Retinal pigment epithelial cell (primary cell): ENCODE data around the gene HIC1.
A peak's percentile ranks its signal among the peaks of the same experiment; 100 is the strongest.
"Not testable (repeated sequence)": the region's sequence is repeated elsewhere in the genome, so short reads cannot be mapped to it uniquely, and the experiment has no call there.

Experiments used
- DNase-seq: peaks from one replicate; pipeline ENCODE4 v3.0.0-alpha.2; 2010; ENCODE audit warnings: low read depth
- H3K4me3 ChIP-seq: 2 replicates; pipeline ENCODE4 v1.5.1; 2011; ENCODE audit warnings: mild to moderate bottlenecking, low read length, control low read depth, moderate library complexity
- TF ChIP-seq, protein P1 (sequence below): conservative IDR thresholded peaks from 2 replicates; pipeline ENCODE4 v1.5.1; 2011; ENCODE audit warnings: low read depth, low read length, control low read depth, inconsistent platforms

Gene HIC1, protein sequence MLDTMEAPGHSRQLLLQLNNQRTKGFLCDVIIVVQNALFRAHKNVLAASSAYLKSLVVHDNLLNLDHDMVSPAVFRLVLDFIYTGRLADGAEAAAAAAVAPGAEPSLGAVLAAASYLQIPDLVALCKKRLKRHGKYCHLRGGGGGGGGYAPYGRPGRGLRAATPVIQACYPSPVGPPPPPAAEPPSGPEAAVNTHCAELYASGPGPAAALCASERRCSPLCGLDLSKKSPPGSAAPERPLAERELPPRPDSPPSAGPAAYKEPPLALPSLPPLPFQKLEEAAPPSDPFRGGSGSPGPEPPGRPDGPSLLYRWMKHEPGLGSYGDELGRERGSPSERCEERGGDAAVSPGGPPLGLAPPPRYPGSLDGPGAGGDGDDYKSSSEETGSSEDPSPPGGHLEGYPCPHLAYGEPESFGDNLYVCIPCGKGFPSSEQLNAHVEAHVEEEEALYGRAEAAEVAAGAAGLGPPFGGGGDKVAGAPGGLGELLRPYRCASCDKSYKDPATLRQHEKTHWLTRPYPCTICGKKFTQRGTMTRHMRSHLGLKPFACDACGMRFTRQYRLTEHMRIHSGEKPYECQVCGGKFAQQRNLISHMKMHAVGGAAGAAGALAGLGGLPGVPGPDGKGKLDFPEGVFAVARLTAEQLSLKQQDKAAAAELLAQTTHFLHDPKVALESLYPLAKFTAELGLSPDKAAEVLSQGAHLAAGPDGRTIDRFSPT

DNA sequence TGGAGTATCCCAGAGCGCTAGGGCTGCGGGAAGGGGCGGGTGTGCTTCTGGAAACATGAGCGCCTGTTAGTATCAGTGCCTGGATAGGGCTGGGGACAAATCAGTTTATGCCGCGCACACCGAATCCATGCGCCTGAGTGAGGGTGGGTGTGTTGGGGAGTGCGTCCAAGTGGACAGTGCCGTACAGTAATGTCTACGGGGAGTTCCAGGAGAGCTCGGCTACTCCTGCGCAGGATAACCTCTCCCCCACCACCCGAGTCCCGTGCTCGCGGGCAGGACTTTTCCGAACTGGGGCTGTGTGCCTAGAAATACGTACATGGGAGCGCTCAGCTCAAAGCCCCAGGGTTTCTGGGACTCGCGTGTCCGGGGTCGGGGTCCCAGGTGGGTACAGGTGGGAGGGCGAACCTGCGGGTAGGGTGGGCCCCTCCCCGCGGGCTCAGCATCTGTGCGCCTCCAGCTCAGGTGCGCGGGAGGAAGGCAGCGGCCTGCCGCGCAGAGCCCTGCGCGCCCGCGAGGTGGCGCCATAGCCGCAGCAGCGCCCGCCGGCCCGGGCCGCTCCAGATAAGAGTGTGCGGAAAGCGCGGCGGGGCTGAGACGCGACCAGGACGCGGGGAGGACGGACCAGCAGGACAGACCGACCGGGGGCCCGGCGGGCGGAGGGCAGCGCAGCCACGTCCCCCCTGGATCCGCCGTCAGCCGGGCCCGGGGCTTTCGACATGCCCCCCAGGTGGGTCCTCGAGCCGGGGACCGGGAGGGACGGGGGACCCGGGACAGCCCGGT lies at the start of gene HIC1:
Gene HIC1, plus strand, starts transcription at position 592 of the 780 bp plus-strand sequence. CDS start 1,588 bp downstream, outside the sequence.
- H3K4me3 ChIP-seq = peak within 1 kb of the TSS; percentile 44
- no peak for DNase-seq
- TF ChIP-seq, protein P1, sequence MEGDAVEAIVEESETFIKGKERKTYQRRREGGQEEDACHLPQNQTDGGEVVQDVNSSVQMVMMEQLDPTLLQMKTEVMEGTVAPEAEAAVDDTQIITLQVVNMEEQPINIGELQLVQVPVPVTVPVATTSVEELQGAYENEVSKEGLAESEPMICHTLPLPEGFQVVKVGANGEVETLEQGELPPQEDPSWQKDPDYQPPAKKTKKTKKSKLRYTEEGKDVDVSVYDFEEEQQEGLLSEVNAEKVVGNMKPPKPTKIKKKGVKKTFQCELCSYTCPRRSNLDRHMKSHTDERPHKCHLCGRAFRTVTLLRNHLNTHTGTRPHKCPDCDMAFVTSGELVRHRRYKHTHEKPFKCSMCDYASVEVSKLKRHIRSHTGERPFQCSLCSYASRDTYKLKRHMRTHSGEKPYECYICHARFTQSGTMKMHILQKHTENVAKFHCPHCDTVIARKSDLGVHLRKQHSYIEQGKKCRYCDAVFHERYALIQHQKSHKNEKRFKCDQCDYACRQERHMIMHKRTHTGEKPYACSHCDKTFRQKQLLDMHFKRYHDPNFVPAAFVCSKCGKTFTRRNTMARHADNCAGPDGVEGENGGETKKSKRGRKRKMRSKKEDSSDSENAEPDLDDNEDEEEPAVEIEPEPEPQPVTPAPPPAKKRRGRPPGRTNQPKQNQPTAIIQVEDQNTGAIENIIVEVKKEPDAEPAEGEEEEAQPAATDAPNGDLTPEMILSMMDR = peak; percentile 69

DNA sequence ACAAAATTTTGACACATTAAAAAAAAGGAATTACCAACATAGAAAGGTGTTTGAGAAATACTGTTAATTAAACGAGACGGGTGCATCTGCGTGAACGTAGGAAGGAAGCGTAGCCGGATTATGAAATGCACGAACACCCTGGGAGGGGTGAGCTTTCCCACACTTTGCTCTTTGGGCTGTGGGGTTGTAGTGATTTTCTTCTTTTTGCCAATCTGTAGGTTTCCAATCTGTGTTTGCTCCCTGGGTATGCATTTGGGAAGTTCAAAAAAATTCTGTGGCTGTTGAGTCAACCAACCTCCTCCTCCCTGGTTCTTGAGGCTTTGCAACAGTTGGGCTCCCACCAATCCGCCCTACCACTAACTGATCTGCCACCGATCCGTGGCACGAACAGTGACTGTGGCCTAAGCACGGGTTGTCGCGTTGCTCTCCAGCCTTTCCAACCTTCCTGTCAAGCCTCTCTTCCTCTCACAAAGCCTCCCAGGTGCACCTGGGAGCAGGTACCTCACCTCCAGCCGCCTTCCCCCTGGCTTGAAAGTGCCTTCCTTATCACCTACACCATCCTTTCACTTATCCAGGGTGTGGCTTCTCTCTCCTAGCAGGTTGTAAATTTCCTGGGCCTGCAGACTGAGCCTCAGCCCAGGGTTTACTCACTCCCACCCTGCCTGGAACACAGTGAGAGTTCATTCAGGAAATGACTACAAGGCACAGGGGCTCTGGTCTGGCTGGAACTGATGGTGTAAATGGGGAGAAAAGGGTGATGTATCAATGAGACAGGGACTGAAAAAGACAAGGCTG lies 46.4 kb upstream of the HIC1 start:
- H3K4me3 ChIP-seq = no peak overlapping the region
- TF ChIP-seq, protein P1 = no peak
- DNase-seq = no peak

DNA sequence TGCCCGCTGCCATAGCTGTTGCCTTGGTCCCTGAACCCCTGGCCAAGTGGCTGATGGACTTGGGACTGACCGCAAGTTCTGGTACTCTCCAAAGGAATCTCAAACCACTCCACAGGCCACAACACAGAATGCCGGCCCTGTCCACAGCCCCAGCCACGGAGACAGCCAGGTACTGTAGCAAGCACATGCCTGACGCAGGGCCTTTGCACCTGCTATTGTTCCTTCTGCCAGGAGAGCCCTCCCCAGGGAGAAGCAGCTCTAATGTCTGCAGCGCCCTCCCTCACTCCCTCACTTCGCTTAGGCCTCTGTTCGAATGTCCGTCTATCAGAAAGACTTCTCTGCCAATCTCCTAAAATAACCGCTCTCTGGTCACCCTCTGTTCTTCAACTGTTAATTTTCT lies 45.2 kb upstream of the HIC1 start:
- H3K4me3 ChIP-seq = no peak overlapping the region
- TF ChIP-seq, protein P1 = no peak
- no peak for DNase-seq

DNA sequence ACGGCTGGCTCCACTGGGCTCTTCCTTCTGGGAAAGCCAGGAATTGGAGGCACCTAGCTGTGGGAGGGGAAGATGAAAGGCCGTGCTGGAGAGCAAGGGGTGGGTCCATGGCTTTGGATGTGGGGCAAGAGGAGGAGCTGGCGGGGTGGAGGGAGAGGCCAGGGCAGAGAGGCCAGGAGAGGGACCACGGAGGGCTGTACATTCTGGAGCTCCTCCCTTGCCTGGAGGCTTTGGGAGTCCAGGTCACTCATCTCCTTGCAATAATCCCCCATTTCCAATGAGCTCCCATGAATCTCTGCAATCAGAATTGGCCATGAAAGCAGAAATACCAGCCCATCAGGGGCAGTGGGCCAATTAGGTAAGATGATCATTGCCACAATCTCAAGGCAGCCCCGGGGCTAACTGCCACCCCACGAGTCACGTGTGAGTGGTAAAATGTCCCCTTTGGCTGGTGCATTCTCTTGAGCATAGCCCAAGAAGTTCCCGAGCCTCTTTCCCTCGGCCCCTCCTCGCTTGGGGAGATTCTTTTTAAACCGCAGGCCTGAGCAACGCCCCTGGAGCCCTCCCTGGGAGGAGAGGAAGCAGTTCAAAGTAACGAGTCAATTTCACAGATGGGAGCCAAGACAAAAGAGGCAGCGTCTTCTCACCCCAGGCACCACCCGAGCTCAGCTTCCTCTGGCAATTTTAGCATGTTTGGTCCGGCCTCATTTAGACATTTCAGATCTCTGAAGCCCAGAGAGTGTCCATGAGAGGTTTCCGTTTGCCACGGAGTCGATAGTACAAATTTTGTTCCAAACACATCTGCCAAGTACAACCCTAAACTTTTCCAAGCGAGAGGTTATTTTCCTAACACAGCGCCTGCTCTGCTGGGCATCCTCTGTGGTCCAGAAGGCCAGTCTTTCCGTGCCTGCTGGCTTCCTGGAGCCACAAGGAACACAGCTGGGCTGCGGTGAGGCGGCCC lies 43.2 kb upstream of the HIC1 start:
- no peak for DNase-seq
- TF ChIP-seq, protein P1 = no peak
- no peak overlapping the region for H3K4me3 ChIP-seq

DNA sequence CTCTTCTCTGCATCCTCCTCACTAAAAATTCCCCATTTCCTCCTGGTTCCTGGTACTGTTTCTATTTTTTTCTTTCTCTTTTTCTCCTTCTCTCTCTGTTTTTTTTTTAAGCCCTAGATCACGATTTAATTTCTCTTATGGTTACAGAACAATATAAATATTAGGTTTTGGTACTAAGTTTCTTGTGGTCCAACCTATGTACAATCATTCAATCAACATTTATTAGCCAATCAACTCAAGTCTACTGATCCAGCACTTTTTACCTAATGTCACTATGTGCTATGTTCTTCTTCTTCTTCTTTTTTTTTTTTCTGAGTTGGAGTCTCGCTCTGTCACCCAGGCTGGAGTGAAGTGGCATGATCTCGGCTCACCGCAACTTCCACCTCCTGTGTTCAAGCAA lies 42.4 kb upstream of the HIC1 start:
- TF ChIP-seq, protein P1 = no peak
- H3K4me3 ChIP-seq = no peak overlapping the region
- no peak for DNase-seq

DNA sequence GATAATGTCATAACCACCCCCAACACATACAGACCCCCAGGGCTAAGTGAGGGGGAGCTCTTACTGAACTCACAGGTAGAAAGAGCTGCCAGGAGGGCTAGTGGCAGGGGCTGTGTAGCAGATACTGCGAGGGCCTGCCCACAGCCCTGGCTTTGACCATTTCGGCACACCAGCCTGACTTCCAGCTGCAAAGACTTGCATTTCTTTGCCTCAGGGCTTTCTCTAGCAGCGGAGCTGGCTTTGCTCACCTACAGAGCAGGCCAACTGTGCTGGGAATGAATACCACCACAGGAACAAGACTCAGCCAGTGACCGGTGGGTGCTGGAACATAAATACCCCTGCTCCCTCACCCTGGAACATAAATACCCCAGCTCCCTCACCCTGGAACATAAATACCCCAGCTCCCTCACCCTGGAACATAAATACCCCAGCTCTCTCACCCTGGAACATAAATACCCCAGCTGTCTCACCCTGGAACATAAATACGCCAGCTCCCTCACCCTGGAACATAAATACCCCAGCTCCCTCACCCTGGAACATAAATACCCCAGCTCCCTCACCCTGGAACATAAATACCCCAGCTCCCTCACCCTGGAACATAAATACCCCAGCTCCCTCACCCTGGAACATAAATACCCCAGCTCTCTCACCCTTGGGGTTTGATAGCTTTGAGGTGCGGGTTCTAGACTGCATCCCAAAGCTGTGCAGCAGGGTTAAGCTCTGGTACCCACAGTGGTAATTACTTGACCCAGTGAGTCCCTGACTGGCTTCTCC lies 41.5 kb upstream of the HIC1 start:
- not testable (repeated sequence) for H3K4me3 ChIP-seq, DNase-seq
